ENCODE data around the gene OSBPL10.

Gene OSBPL10

GRCh38 chr3:31733234-31733667, 247.8 kb downstream of the OSBPL10 start:
- Histone ChIP-seq H3K9me3 (ENCODE audit: insufficient read depth, low read depth, low read length) (no peaks in the 10 kb centered on the region), H3K4me1 (ENCODE audit: insufficient read depth, low read length, poor library complexity, severe bottlenecking) (no peaks in the 10 kb centered on the region), H3F3A (ENCODE audit: low read depth) (no peaks in the 10 kb centered on the region), H3K36me3 (ENCODE audit: insufficient read depth, low read length) (no peaks in the 10 kb centered on the region), H3K27me3 (ENCODE audit: insufficient read depth, low read length, poor library complexity, severe bottlenecking) (no peaks in the 10 kb centered on the region), H3K4me3 (ENCODE audit: low read length, poor library complexity, severe bottlenecking) (no peak overlapping the region), H3K4me2 (ENCODE audit: low read depth, low read length, poor library complexity, severe bottlenecking) (no peak overlapping the region), H3K9me2 (replicated peaks; ENCODE audit: low read depth, low read length) (no peaks in the 10 kb centered on the region), H3K9ac (ENCODE audit: low read depth, low read length, poor library complexity, severe bottlenecking) (no peak overlapping the region), H2AFZ (ENCODE audit: low read length) (no peak overlapping the region), H3K79me2 (ENCODE audit: insufficient read depth, low read length) (no peaks in the 10 kb centered on the region), H4K20me1 (ENCODE audit: insufficient read depth, low read length, poor library complexity, severe bottlenecking) (no peaks in the 10 kb centered on the region)
- TF ChIP-seq EZH2phosphoT487 (IDR thresholded peaks at IDR 0.05; ENCODE audit: borderline replicate concordance) (no peak), CTCF (conservative IDR thresholded peaks at IDR 0.05; ENCODE audit: low read length) (no peak)

- Histone ChIP-seq H3K36me3 (ENCODE audit: insufficient read depth, low read length) (no peaks in the 10 kb centered on the region), H2AFZ (ENCODE audit: low read length) (no peak overlapping the region), H3K4me1 (ENCODE audit: insufficient read depth, low read length, poor library complexity, severe bottlenecking) (no peaks in the 10 kb centered on the region), H3K4me3 (ENCODE audit: low read length, poor library complexity, severe bottlenecking) (no peak overlapping the region), H3K27me3 (ENCODE audit: insufficient read depth, low read length, poor library complexity, severe bottlenecking) (no peaks in the 10 kb centered on the region), H3K9me3 (ENCODE audit: insufficient read depth, low read depth, low read length) (no peaks in the 10 kb centered on the region), H3K9me2 (replicated peaks; ENCODE audit: low read depth, low read length) (no peaks in the 10 kb centered on the region), H3K9ac (ENCODE audit: low read depth, low read length, poor library complexity, severe bottlenecking) (no peak overlapping the region), H3K79me2 (ENCODE audit: insufficient read depth, low read length) (no peaks in the 10 kb centered on the region), H3K4me2 (ENCODE audit: low read depth, low read length, poor library complexity, severe bottlenecking) (no peak overlapping the region), H4K20me1 (ENCODE audit: insufficient read depth, low read length, poor library complexity, severe bottlenecking) (no peaks in the 10 kb centered on the region), H3F3A (ENCODE audit: low read depth) (no peaks in the 10 kb centered on the region)
- TF ChIP-seq EZH2phosphoT487 (IDR thresholded peaks at IDR 0.05; ENCODE audit: borderline replicate concordance): no peak
- TF ChIP-seq CTCF (conservative IDR thresholded peaks at IDR 0.05; ENCODE audit: low read length): no peak
These were observed 248.5 kb downstream of the OSBPL10 start for GRCh38 chr3:31732548-31732947.

- Histone ChIP-seq H3K4me1 (ENCODE audit: insufficient read depth, low read length, poor library complexity, severe bottlenecking) (no peaks in the 10 kb centered on the region), H3K9me3 (ENCODE audit: insufficient read depth, low read depth, low read length) (no peaks in the 10 kb centered on the region), H3K4me2 (ENCODE audit: low read depth, low read length, poor library complexity, severe bottlenecking) (no peak overlapping the region), H3K4me3 (ENCODE audit: low read length, poor library complexity, severe bottlenecking) (no peak overlapping the region), H3K79me2 (ENCODE audit: insufficient read depth, low read length) (no peaks in the 10 kb centered on the region), H3K9ac (ENCODE audit: low read depth, low read length, poor library complexity, severe bottlenecking) (no peak overlapping the region), H2AFZ (ENCODE audit: low read length) (no peak overlapping the region), H3K9me2 (replicated peaks; ENCODE audit: low read depth, low read length) (no peaks in the 10 kb centered on the region), H3K27me3 (ENCODE audit: insufficient read depth, low read length, poor library complexity, severe bottlenecking) (no peaks in the 10 kb centered on the region), H3K36me3 (ENCODE audit: insufficient read depth, low read length) (no peaks in the 10 kb centered on the region), H3F3A (ENCODE audit: low read depth) (no peaks in the 10 kb centered on the region), H4K20me1 (ENCODE audit: insufficient read depth, low read length, poor library complexity, severe bottlenecking) (no peaks in the 10 kb centered on the region)
- TF ChIP-seq CTCF (conservative IDR thresholded peaks at IDR 0.05; ENCODE audit: low read length) (no peak), EZH2phosphoT487 (IDR thresholded peaks at IDR 0.05; ENCODE audit: borderline replicate concordance) (no peak)
These were observed 251.5 kb downstream of the OSBPL10 start for GRCh38 chr3:31729573-31729972.

All from Loucy (cell line).